ENCODE data around the gene TBATA. TPM values are rescaled to one million over a fixed set of nuclear protein-coding genes. Genes with fewer than 3 reads are reported as not detected.

The TBATA gene
- not detected in 2 replicates for total RNA-seq (2014; rRNA removed; shearing (Covaris generic))

GRCh38 chr10:70785190-70785589 is at the start of gene TBATA:
Gene TBATA (minus strand): TSS chr10:70785377. CDS start chr10:70783379, 1,998 bp downstream.
- DNase-seq (ENCODE audit: low read depth) = peak; percentile 27

DNA sequence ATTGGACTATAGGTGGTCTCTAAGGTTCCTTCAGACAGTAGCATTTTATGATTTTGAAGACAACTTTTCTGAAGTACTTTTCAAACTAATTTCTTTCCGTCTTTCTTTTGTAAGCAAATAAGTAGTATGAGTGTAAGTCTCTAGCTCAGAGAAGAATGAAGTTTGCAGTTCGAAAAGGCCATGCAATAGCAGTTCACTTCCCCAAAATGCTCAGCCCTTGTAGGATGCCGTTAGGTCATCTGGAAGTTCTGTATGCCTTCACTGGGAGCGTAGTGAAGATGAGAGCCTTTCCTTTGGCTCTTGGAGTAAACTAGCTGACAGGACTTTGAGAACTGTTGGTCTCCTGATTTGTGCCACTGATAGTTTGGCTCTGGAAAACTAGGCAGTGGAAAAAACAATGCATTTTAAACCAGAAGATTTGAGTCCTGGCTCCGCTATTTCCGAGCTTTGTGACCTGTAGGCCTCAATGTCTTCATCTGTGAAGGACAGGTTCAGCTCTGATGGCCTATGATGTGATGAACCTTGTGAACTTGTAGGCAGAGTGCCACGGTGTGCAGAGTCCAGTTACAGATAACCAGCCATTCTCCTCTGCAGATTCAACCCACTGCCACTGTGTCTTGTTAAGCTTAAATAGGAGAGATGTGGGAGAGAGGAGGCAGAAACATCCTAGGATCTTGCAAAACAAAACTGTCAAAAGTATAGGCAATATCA is 49.4 kb upstream of the TBATA start:
- DNase-seq (ENCODE audit: low read depth) = no peak

- no peak for DNase-seq (ENCODE audit: low read depth)
Measured at GRCh38 chr10:70834021-70834420, 48.8 kb upstream of the TBATA start.

DNA sequence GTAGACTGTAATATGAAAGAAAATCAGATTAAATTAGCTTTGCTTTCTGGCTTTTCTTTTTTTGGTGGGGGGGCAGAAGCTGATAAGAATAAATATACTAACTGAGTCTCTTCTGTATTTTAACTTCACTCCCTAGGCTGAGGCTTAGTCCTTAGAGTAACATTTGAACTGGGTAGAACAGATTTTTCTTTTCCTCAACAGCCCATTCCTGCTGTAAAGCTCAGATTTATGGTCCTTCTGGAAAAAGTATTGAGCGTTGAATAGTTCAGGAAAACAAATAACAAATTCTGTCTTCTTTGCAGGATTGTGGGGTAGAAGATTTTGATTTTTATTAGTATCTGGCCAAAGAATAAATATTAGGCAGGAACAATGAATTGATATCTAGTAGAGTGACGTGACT is 48.4 kb upstream of the TBATA start:
- DNase-seq (ENCODE audit: low read depth) = no peak

GRCh38 chr10:70832852-70833528 is 47.8 kb upstream of the TBATA start:
- peak; percentile 93 for DNase-seq (ENCODE audit: low read depth)

GRCh38 chr10:70832221-70832620 is 47.0 kb upstream of the TBATA start:
- no peak for DNase-seq (ENCODE audit: low read depth)

DNA sequence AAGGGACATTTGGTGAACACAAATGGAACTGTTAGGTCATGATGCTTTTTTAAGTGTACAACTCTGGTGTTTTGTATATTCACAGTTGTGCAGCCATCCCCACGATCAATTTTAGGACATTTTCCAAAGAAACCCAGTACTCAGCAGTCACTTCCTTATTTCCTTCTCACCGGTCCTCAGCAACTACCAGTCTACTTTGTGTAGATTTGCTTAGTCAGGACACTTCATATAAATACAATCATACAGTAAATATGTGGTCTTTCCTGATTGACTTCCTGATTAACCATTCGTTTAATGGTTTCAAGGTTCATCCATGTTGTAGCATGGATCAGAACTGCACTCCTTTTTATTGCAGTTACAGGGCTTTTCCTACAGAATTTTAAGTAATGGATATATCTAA is 45.0 kb upstream of the TBATA start:
- no peak for DNase-seq (ENCODE audit: low read depth)

GRCh38 chr10:70829543-70829942 is 44.4 kb upstream of the TBATA start:
- DNase-seq (ENCODE audit: low read depth) = no peak

GRCh38 chr10:70828923-70829322 is 43.7 kb upstream of the TBATA start:
- DNase-seq (ENCODE audit: low read depth) = no peak

- DNase-seq (ENCODE audit: low read depth) = peak; percentile 13
Measured at GRCh38 chr10:70827086-70827757, 42.0 kb upstream of the TBATA start.

DNA sequence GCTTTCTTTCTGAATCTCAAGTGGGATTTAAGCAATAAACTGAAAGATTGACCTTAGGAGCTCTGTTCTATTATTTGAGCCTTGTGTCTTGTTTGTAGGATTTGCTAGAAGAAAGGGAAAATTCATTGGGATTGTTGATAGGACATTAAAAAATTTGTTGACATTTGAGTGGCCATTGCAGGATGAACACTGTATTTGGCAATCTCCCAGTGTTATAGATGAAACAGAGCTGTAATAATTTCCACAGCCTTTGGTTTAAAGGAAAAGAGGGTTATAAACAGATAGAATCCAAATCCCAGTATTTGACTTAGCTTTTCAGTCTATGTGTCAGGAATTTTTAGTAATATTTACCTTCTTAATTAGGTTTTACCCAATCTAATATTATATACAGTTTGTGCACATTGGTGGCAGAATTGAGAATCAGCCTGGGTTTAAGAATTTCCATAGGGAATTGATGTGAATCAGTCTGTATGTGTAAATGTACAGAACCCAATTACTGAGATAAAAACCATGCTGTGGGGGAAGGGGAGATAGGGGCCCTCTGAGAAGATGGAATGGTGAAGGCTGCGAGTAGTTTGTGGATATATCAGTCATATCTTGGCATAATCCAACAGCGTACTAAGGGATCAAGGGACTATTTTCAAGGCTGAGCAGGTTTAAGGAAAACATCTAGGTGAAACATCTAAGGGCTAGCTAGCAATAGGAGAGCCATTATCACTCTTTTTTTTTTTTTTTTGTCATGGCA is 37.1 kb upstream of the TBATA start:
- DNase-seq (ENCODE audit: low read depth) = no peak

DNA sequence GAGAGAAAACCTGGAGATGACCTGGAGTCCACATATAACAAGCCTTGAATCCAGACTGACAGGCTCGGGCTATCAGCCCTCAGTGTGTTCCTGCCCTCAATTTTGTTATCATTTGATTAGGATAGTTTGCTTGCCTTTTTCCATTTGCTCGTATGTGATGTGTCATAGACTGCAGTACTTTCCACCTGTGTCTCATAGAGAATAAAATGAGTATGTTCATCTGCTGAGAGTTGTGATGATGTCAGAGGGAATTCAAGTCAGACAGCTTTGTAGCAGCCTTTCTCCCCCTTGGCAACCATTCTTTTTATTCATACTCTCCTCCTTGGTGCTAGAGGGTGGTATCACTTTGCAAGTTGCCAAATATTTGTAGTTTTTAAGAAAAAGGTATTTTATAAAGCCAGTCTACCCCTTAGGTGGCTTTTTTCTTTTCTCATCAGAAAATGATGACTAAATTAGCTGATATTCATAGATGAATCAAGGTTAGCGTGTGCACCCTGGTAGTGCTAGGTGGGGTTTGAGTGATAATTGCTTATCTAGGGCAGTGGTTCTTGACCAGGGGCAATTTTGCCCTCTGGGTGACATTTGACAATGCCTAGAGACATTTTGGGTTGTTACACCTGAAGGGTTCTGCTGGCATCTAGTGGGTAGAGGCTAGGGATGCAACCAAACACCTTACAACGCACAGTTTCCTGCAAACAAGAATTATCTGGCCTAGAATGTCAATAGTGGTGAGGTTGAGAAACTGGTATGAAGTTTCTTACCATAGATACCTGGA is 36.0 kb upstream of the TBATA start:
- DNase-seq (ENCODE audit: low read depth) = no peak

GRCh38 chr10:70816220-70816894 is 31.2 kb upstream of the TBATA start:
- peak; percentile 93 for DNase-seq (ENCODE audit: low read depth)

GRCh38 chr10:70815504-70816219 is 30.5 kb upstream of the TBATA start, which contains the start of gene SGPL1:
Gene SGPL1 (plus strand): TSS chr10:70815948. CDS start chr10:70816854, 906 bp downstream.
- peak; percentile 78 for DNase-seq (ENCODE audit: low read depth)

DNA sequence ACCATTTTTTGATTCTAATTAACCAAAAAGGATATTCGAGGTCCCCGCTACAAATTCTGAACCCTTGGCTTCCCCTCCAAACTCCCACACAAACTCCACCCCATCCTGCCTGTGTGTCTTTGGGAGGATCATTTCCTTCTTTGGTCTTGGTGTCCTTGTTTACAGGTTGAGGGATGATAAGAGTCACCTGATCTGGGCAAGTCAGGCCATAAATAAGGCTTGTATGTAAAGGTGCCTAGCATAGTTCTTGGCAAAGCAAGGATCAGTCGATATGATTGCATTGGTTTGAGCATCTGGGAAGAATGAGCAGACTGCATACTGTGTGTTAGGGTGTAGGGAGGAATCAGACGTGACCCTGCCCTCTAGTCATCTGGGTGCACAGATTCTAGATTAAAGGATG is 28.9 kb upstream of the TBATA start:
- no peak for DNase-seq (ENCODE audit: low read depth)

- DNase-seq (ENCODE audit: low read depth) = no peak
Measured at GRCh38 chr10:70812814-70813213, 27.6 kb upstream of the TBATA start.

- DNase-seq (ENCODE audit: low read depth) = no peak
Measured at GRCh38 chr10:70811881-70812280, 26.7 kb upstream of the TBATA start.

- DNase-seq (ENCODE audit: low read depth) = no peak
Measured at GRCh38 chr10:70810967-70811366, 25.8 kb upstream of the TBATA start.

- DNase-seq (ENCODE audit: low read depth) = no peak
Measured at GRCh38 chr10:70809726-70810125, 24.5 kb upstream of the TBATA start.

DNA sequence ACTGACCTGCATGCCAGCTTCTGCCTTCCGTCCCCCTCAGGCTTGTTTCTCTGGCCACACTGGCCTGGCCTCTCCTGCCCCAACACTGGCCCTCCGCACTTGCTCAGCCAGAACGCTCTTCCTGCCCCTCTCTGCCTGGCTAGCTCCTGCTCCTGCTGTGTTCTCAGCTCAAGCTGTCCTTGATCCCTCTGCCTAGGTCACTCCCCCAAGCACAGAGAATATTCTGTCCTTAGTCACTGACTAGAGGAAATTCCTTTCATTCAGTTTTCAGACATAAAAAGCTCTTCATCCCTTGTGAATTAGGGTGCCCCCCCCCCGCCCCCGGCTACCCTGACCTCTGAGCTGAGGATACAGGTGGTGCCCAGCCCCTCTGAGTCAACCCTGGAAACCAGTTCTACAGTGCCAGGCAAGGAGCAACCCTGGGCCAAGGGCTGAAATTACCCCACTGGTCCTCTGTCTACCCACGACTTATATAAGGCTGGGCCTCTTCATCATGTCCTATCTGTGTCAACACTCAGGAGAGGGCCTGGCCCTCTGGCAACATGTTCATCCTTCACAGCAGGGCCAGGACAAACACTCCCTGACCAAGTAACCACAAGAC is 23.9 kb upstream of the TBATA start:
- peak; percentile 38 for DNase-seq (ENCODE audit: low read depth)

All from M059J (cell line).